DND-41 (cell line): ENCODE measurements around the gene ZSCAN2.

Experiments used
- ATAC-seq: fragments of 200-7000 bp; cut with Tn5 transposase; 3 replicates; pipeline ENCODE4 v1.9.1; 2021; ENCODE audit warnings: low read depth; ENCODE audit not compliant: insufficient read depth
- DNase-seq: peaks from one replicate; pipeline ENCODE4 v3.0.0-alpha.2; 2020
- H2AFZ ChIP-seq: 2 replicates; pipeline ENCODE4 v1.6.0; 2012; ENCODE audit warnings: low read depth, low read length
- H3K27ac ChIP-seq: 2 replicates; pipeline ENCODE4 v1.5.1; 2012; ENCODE audit warnings: low read length, inconsistent platforms
- H3K27me3 ChIP-seq: fragments of 200-600 bp; sonication (generic); 2 replicates; pipeline ENCODE4 v1.6.0; 2012; ENCODE audit warnings: low read length, mild to moderate bottlenecking, inconsistent platforms; ENCODE audit not compliant: insufficient read depth, poor library complexity
- H3K36me3 ChIP-seq: 2 replicates; pipeline ENCODE4 v1.5.1; 2012; ENCODE audit warnings: low read length, inconsistent platforms; ENCODE audit not compliant: insufficient read depth
- H3K4me1 ChIP-seq: 2 replicates; pipeline ENCODE4 v1.5.1; 2012; ENCODE audit warnings: mild to moderate bottlenecking, low read length; ENCODE audit not compliant: insufficient read depth
- H3K4me2 ChIP-seq: 2 replicates; pipeline ENCODE4 v1.6.0; 2012; ENCODE audit warnings: mild to moderate bottlenecking, moderate library complexity, low read length, inconsistent platforms; ENCODE audit not compliant: insufficient read depth
- H3K4me3 ChIP-seq, 2 experiments: fragments of 200-600 bp in 1 of 2; shearing (Covaris generic) in 1 of 2; 2 replicates each; pipeline ENCODE4 v1.5.1; 2012 to 2016; ENCODE audit warnings: inconsistent platforms in 2 of 2, low read length in 2 of 2, mild to moderate bottlenecking in 2 of 2, low read depth in 1 of 2, moderate library complexity in 1 of 2
- H3K79me2 ChIP-seq: 2 replicates; pipeline ENCODE4 v1.6.0; 2012; ENCODE audit warnings: low read length, inconsistent platforms; ENCODE audit not compliant: insufficient read depth
- H3K9ac ChIP-seq: 2 replicates; pipeline ENCODE4 v1.6.0; 2012; ENCODE audit warnings: low read depth, mild to moderate bottlenecking, inconsistent platforms, low read length, moderate library complexity
- H3K9me3 ChIP-seq: 2 replicates; pipeline ENCODE4 v1.5.1; 2012; ENCODE audit warnings: low read length, moderate library complexity, mild to moderate bottlenecking, inconsistent platforms; ENCODE audit not compliant: insufficient read depth, severe bottlenecking
- H4K20me1 ChIP-seq: 2 replicates; pipeline ENCODE4 v1.6.0; 2012; ENCODE audit warnings: low read length; ENCODE audit not compliant: insufficient read depth
- CTCF ChIP-seq: IDR thresholded peaks from 2 replicates; pipeline ENCODE4 v1.5.1; 2012; ENCODE audit warnings: borderline replicate concordance, low read length, moderate library complexity, mild to moderate bottlenecking; ENCODE audit not compliant: poor library complexity, severe bottlenecking; ENCODE audit errors: extremely low read depth
- EZH2 ChIP-seq: IDR thresholded peaks from 3 replicates; pipeline ENCODE4 v1.6.1; 2012; ENCODE audit warnings: borderline replicate concordance, low read depth, mild to moderate bottlenecking, moderate library complexity, low read length, inconsistent platforms; ENCODE audit not compliant: severe bottlenecking

The ZSCAN2 gene

GRCh38 chr15:84625123-84625522 lies 24.3 kb downstream of the ZSCAN2 start:
- peaks cover 1% of the 10 kb centered on the region for H3K4me1 ChIP-seq
- no peak overlapping the region for H2AFZ ChIP-seq
- no peaks in the 10 kb centered on the region for H3K27me3 ChIP-seq
- DNase-seq (no peak), ATAC-seq (no peak)
- H4K20me1 ChIP-seq, result no peaks in the 10 kb centered on the region
- H3K9ac ChIP-seq, result no peak overlapping the region
- H3K4me3 ChIP-seq, result no peak overlapping the region
- H3K9me3 ChIP-seq, result peaks cover 15% of the 10 kb centered on the region
- TF ChIP-seq EZH2, result no peak
- no peak for TF ChIP-seq CTCF
- no peak overlapping the region for H3K27ac ChIP-seq
- H3K36me3 ChIP-seq, result peaks cover 37% of the 10 kb centered on the region
- no peaks in the 10 kb centered on the region for H3K79me2 ChIP-seq
- no peak overlapping the region for H3K4me2 ChIP-seq

GRCh38 chr15:84629033-84629432 lies 28.2 kb downstream of the ZSCAN2 start:
- H3K9ac ChIP-seq, result no peak overlapping the region
- H3K27ac ChIP-seq, result no peak overlapping the region
- H3K79me2 ChIP-seq, result peaks cover 22% of the 10 kb centered on the region
- H4K20me1 ChIP-seq, result no peaks in the 10 kb centered on the region
- no peak overlapping the region for H3K4me2 ChIP-seq
- H2AFZ ChIP-seq, result no peak overlapping the region
- no peak overlapping the region for H3K4me3 ChIP-seq
- H3K4me1 ChIP-seq, result peaks cover 34% of the 10 kb centered on the region
- peaks cover 9% of the 10 kb centered on the region for H3K36me3 ChIP-seq
- no peaks in the 10 kb centered on the region for H3K27me3 ChIP-seq
- ATAC-seq, result no peak
- no peak for DNase-seq
- H3K9me3 ChIP-seq, result no peaks in the 10 kb centered on the region
- TF ChIP-seq EZH2, result no peak
- no peak for TF ChIP-seq CTCF

- Histone ChIP-seq H3K4me2 (peak overlapping the region; percentile 88), H3K36me3 (peaks cover 18% of the 10 kb centered on the region), H3K27me3 (no peaks in the 10 kb centered on the region), H4K20me1 (no peaks in the 10 kb centered on the region), H3K9me3 (no peaks in the 10 kb centered on the region), H3K27ac (peak overlapping the region; percentile 87), H3K79me2 (peaks cover 32% of the 10 kb centered on the region), H3K4me3 (peak overlapping the region; percentile 64 to 67), H2AFZ (peak overlapping the region; percentile 94), H3K4me1 (peaks cover 49% of the 10 kb centered on the region), H3K9ac (peak overlapping the region; percentile 63)
- DNase-seq, result peak; percentile 17
- TF ChIP-seq CTCF, result no peak
- TF ChIP-seq EZH2, result no peak
- ATAC-seq, result no peak; the same call in 2 of the 3 replicates
Measured at GRCh38 chr15:84631706-84632272, 31.0 kb downstream of the ZSCAN2 start.
